ENCODE measurements around the gene CRELD2.

Gene CRELD2

GRCh38 chr22:49948116-49948957 lies 29.9 kb downstream of the CRELD2 start:
- no peak for ATAC-seq

DNA sequence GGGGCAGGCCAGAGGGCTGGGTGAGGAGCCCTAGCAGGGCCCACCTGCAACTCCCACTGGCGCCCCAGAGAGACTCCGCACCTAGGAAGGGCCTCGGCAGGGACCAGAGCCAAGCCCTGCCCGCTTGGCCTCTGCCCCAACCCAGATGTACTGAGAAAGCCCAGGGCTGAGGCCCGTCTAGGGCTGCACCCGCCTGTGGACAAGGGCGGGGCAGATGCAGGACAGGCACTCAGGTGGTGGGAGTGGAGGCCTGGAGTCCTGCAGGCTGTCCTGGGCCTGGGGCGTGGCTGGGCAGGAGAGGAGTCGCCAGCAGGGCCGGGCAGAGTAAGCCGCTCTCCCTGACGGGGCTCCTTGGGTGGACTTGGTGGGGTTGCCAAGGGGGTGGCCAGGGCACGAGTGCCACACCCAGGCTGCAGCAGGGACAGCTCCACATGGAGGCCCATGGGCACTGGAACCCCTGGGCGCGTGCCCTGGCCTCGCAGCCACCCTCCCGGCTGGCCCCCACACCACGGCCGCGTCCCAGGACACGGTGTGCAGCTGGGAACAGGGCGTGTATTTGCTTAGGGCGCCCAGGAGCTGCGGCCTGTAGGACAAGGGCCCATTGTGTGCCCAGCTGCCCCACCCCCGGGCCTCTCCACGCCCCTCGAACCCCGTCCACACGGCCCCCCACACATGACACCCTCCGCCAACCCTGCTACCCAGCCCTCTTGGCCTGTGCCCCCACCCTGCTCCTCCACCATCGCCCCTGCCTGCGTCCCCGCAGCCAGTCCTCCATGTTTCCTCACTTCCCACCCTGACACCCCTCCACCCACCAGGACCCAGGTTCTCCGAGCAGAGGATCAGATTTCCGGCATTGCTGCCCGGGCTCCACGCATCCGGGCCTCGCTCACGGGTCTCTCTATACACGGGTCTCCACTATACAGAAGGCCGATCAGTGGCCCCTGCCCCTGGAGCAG lies 30.8 kb downstream of the CRELD2 start:
- no peak for ATAC-seq

- ATAC-seq: no peak
Measured at GRCh38 chr22:49949914-49950292, 31.5 kb downstream of the CRELD2 start.

- ATAC-seq: no peak
Measured at GRCh38 chr22:49950396-49950994, 32.1 kb downstream of the CRELD2 start.

- no peak for ATAC-seq
Measured at GRCh38 chr22:49951000-49951677, 32.7 kb downstream of the CRELD2 start.

- ATAC-seq: no peak
Measured at GRCh38 chr22:49951678-49951985, 33.2 kb downstream of the CRELD2 start.

GRCh38 chr22:49951986-49952896 lies 33.8 kb downstream of the CRELD2 start:
- no peak for ATAC-seq

DNA sequence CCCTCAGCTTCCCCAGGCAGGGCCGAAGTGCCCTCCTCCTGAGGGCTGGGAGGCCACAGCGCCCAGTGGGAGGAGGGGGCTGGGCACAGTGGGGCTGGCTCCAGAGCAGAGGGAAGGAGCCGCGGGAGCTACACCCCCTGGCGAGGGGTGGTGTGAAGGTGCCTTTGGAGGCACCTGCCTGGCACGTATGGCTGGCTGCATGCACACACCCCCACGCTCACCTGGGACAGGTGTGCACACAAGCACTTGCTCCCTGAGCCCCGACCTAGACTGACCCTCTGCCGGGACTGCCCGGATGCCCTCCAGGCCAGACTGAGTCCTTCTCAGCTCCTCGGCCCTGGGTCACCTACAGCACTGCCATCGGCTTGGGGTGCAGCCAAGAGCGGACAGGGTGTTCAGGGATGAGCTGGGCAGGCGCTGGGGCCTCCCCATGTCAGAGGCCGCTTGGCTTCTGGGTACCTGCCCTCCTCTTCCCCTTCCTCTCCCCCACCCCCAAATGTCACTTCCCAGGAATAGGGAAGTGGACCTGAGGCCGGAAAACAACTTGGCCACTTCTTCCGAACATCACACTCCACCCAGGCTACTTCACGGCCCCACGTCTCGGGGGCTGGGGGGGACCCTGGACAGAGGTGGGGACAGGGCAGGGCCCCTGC lies 34.7 kb downstream of the CRELD2 start:
- no peak for ATAC-seq

DNA sequence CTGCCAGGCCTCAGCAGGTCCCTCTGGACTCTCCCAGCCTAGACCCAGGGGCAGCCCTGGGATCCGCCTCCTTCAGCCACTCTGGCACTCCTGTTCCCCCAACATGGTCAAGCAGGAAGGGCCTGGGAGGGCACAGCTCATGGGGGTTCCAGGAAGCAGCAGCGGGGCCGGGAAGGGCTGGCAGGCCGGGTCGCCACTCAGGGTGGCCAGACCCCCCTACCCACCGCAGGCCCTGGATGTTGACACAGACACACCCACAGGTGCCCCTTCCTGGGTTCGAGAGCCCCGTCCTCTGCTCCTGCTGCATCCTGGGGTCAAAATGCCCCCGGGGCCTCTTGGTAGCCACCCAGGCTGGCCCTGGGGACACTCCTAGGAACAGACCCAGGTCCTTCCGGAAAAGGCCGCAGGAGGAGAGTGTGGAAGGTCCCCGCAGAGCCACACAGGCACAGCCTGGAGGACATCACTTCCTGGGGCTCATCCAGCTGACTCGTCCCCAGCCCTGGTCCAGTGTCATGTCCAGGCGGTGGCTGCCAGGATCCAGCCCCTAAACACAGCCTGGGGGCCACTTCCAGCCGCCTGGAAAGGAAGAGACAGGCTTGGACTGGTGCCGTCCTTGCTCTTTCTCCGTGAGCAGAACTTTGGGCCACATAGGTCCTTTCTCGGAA lies 35.4 kb downstream of the CRELD2 start:
- no peak for ATAC-seq

- ATAC-seq: no peak
Measured at GRCh38 chr22:49954354-49954753, 35.9 kb downstream of the CRELD2 start.

- no peak for ATAC-seq
Measured at GRCh38 chr22:49954991-49955580, 36.7 kb downstream of the CRELD2 start.

DNA sequence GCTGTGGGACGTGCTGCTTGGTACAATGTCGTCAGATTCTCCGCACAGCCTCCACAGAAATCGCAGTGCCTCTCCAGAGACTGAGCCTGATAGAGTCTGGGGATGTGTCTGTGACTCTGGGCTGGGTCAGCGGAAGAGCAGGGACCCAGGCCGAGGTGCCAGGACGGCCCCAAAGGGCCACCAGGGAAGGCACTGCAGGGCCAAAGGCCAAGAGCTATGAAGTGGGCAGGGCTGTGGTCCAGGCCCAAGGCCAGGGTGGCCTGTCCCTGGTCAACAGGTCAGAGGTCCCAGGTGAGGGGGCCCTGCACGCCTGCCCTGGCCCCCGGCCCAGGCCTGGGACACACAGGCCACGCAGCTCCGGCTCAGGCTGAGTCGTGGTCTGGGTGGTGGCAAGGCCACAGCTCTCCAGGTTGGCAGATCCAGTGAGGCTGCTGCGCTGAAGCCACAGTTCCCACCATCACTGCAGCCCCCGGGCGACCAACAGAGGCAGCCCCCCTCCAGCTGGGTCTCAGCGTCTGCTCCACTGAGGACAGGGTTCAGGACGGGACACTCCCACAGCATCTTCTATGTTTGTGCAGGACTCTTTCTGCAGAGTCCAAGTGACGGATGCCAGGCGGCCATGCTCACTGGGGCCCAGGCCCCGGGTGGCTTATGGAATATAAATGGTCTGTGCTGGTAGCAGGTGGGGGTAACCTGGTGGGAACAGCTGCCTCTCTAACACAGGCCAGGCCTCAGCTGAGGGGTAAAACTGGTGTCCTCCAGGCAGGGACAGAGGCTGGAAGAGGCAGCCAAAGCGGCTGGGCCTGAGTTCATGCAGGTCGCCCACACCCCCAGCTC lies 37.4 kb downstream of the CRELD2 start:
- ATAC-seq: no peak

DNA sequence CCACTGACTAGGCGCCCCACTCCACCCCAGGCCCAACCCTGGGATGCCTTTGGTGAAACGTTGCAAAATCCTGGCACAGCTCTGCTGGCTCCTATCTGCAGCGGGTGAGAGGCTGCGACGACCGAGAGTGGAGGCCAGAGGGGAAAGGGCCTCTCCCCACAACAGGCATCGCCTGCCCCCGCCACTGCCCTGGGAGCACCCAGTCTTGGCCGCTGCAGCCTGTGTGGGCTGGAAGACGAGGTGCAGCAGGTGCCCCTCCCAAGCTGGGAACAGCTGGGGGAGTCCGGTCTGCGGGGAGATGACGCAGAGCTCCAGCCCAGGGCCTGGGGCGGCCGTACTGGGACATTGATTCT lies 38.0 kb downstream of the CRELD2 start:
- no peak for ATAC-seq

GRCh38 chr22:49956914-49957825 lies 38.7 kb downstream of the CRELD2 start:
- ATAC-seq: no peak

- no peak for ATAC-seq
Measured at GRCh38 chr22:49957826-49958365, 39.5 kb downstream of the CRELD2 start.

GRCh38 chr22:49958366-49958921 lies 40.0 kb downstream of the CRELD2 start:
- no peak for ATAC-seq

DNA sequence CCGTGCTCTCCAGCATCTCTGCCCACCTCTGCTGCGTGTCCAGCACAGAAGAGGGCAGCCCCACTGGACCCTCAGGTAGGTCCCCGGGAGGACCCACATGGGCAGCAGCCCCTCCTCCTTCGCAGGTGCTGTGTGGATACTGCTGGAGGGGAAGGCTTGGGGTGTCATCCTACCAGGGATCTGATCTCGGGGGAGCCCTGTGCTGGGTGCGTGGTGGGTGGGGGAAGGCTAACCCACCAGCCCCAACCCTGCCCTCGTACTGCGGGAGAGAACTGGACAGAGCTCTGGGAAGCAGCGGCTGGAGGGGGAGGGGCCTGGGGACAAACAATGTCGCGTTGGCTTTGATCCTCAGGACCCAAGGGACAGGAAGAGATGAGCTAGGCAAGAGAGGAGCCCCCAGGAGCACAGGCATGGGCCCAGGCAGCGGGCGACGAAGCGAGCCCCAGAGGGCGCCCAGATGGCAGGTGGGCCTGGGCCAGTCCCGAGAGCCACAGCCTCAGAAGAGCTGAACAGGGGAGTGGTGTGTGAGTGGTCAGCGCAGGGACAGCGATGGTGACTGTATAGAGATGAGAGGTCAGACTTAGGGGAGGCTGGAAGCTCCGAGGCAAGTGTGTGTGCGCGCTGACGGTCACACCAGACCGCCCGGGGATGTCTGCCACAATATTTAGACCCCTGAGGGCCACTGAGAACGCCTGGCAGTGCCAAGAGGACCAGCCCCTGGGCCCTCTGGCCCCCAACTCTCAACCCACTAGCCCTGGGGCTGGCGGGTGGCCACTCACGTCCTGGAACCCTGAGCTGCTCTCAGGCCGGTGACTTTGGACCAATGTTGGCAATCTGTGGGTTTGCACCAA lies 40.7 kb downstream of the CRELD2 start:
- no peak for ATAC-seq

Measured in activated CD4-positive, CD25-positive, alpha-beta regulatory T cell treated with anti-CD3 and anti-CD28 coated beads, Interleukin-2, amount 50 U/mL, for 24 hours (primary cell).